ENCODE results near the gene LEF1. TPM values are rescaled to one million over a fixed set of nuclear protein-coding genes. Genes with fewer than 3 reads are reported as not detected.

The LEF1 gene
- polyA plus RNA-seq, 1 experiment: 2.7 TPM

DNA sequence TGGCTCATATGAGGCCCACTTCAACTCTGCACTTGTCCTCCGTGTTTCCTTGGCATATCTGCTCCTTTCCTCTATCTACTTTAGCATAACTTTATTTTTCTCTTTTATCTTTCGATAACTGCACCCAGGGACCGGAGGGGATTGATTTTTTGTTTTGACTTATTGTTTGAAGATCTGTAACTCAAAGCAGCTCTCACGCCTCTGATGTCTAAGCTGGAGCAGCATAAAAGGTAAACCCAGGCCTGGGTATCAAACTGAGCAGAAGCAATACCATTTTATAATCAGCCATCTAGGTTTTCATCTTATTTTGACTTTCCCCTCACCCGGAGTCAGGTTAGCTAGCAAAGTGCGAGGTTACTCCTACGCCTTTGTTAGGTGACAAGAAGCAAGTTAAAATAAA lies 28.4 kb downstream of the LEF1 start:
- no peak for DNase-seq (ENCODE audit: low read depth)
- ChIA-PET CTCF (no interaction called here), POLR2A (no interaction called here)
- TF ChIP-seq, protein P1, sequence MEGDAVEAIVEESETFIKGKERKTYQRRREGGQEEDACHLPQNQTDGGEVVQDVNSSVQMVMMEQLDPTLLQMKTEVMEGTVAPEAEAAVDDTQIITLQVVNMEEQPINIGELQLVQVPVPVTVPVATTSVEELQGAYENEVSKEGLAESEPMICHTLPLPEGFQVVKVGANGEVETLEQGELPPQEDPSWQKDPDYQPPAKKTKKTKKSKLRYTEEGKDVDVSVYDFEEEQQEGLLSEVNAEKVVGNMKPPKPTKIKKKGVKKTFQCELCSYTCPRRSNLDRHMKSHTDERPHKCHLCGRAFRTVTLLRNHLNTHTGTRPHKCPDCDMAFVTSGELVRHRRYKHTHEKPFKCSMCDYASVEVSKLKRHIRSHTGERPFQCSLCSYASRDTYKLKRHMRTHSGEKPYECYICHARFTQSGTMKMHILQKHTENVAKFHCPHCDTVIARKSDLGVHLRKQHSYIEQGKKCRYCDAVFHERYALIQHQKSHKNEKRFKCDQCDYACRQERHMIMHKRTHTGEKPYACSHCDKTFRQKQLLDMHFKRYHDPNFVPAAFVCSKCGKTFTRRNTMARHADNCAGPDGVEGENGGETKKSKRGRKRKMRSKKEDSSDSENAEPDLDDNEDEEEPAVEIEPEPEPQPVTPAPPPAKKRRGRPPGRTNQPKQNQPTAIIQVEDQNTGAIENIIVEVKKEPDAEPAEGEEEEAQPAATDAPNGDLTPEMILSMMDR (IDR thresholded peaks at IDR 0.05; ENCODE audit: insufficient read depth, low read depth, low read length): no peak
- Histone ChIP-seq H3K36me3 (ENCODE audit: control insufficient read depth, insufficient read depth, low read length) (no peaks in the 10 kb centered on the region), H3K4me3 (ENCODE audit: low read depth, low read length) (no peak overlapping the region), H3K27me3 (ENCODE audit: control insufficient read depth, insufficient read depth, low read length) (no peaks in the 10 kb centered on the region)

DNA sequence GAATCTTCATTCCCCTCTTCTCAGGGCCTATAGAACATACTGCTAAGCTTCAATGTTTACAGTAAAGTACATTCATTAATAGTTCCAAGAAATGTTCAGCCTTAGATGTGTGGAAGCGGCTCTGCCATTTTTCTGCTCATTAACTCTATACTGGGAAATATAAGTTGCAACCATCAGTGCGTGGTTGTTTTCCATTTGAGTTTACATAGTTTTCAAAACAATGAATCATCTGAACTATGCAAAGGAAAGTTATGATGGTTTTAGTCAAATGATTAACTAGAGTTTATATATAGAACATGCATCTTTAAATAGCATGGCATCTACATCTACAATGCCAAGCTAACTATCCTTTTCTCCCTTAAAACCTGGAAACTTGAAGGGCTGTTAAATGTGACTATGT lies 29.6 kb downstream of the LEF1 start:
- ChIA-PET POLR2A (interaction anchor here (0.6 kb wide), 1 partner anchor 145 kb away, joined by 4 read pairs; no protein-coding TSS in a partner anchor), CTCF (no interaction called here)
- no peaks in the 10 kb centered on the region for H3K27me3 ChIP-seq (ENCODE audit: control insufficient read depth, insufficient read depth, low read length)
- DNase-seq (ENCODE audit: low read depth): no peak
- TF ChIP-seq, protein P1 (IDR thresholded peaks at IDR 0.05; ENCODE audit: insufficient read depth, low read depth, low read length): no peak
- no peaks in the 10 kb centered on the region for H3K36me3 ChIP-seq (ENCODE audit: control insufficient read depth, insufficient read depth, low read length)
- H3K4me3 ChIP-seq (ENCODE audit: low read depth, low read length): no peak overlapping the region

DNA sequence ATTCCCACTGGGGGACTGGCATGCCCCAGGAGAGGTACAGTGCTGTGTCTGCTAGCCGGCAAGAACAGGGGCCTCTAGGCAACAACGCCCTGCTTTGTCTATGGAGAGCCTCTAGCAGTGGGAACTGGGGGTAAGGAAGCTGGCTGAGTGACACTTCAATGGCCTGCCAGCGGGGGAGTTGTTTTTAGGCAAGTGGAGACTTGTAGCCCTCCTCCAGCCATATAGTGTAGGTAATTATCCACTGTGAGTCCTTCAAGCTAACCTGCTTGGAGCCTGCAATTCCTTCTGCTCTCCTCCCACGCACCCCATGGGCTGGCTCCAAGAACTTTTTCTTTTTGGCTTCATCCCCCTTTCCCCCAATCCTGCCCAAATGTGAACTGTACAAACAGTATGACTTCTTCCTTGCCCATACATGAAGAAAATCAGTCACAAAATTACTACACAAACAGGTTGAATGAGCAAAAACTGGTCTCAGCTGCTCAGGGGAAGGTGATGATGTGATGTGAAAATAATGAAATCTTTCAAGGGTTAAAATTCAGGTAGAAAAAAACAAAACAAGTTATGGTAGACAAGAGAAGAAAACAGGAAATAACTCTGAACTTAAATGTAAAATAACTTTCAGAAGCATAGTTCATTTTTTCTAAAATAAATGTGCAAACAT lies 33.1 kb downstream of the LEF1 start:
- DNase-seq (ENCODE audit: low read depth): no peak
- Histone ChIP-seq H3K36me3 (ENCODE audit: control insufficient read depth, insufficient read depth, low read length) (no peaks in the 10 kb centered on the region), H3K4me3 (ENCODE audit: low read depth, low read length) (no peak overlapping the region), H3K27me3 (ENCODE audit: control insufficient read depth, insufficient read depth, low read length) (no peaks in the 10 kb centered on the region)
- ChIA-PET CTCF (interaction anchor here (0.7 kb wide), 1 partner anchor 24 kb away, joined by 3 read pairs; no protein-coding TSS in a partner anchor), POLR2A (no interaction called here)
- TF ChIP-seq, protein P1 (IDR thresholded peaks at IDR 0.05; ENCODE audit: insufficient read depth, low read depth, low read length): no peak

DNA sequence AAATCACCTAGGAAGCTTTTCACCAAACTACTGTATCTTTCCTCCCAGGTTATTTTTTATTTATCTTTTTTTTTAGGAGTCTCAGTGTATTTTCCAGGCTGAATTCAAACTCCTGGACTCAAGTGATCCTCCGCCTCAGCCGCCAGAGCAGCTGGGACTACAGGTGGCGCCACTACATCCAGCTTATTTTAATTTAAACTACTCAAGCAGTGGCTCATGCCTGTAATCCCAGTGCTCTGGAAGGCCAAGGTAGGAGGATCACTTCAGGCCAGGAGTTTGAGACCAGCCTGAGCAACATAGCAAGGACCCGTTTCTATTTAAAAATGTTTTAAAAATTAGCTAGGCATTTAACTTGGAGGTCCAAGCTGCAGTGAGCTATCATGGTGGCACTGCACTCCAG lies 37.8 kb downstream of the LEF1 start:
- DNase-seq (ENCODE audit: low read depth): no peak
- CTCF ChIA-PET: interaction anchor here (0.9 to 1.4 kb wide), 2 partner anchors 13 to 262 kb away, joined by 3 to 5 read pairs; no protein-coding TSS in a partner anchor

DNA sequence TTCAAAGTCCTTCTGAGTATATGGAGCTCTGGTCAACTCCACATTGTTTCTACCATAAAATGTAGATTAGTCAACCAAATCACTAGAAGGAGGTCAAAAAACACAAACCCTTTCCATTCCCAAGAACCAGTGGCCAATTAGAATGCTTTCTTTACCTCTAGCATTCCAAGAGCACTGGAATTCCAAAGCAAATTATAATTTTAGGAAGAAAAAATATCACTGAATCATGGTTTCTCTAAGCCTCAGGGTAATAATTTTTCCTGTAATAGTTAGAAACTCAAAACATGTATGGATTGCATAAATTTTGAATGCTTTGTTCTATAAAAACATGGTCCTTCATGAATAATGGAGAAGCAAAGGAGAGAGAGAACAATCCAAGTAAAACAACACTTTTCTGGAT lies 39.5 kb downstream of the LEF1 start:
- ChIA-PET POLR2A (no interaction called here), CTCF (no interaction called here)
- Histone ChIP-seq H3K4me3 (ENCODE audit: low read depth, low read length) (no peak overlapping the region), H3K36me3 (ENCODE audit: control insufficient read depth, insufficient read depth, low read length) (no peaks in the 10 kb centered on the region), H3K27me3 (ENCODE audit: control insufficient read depth, insufficient read depth, low read length) (no peaks in the 10 kb centered on the region)
- TF ChIP-seq, protein P1 (IDR thresholded peaks at IDR 0.05; ENCODE audit: insufficient read depth, low read depth, low read length): no peak
- DNase-seq (ENCODE audit: low read depth): no peak

More for the DNA sequence above, 37.8 kb downstream of the LEF1 start:
- TF ChIP-seq, protein P1 (IDR thresholded peaks at IDR 0.05; ENCODE audit: insufficient read depth, low read depth, low read length): no peak
- POLR2A ChIA-PET: interaction anchor here (0.8 kb wide), 1 partner anchor 18 kb away, joined by 4 read pairs; no protein-coding TSS in a partner anchor
- no peaks in the 10 kb centered on the region for H3K36me3 ChIP-seq (ENCODE audit: control insufficient read depth, insufficient read depth, low read length)
- H3K4me3 ChIP-seq (ENCODE audit: low read depth, low read length): no peak overlapping the region
- no peaks in the 10 kb centered on the region for H3K27me3 ChIP-seq (ENCODE audit: control insufficient read depth, insufficient read depth, low read length)

All from BJ (cell line).